B cell (primary cell): ENCODE measurements around the gene SUCLG1. TPM values are rescaled to one million over a fixed set of nuclear protein-coding genes. Genes with fewer than 3 reads are reported as not detected.

Source experiments
- ATAC-seq: fragments of 200-7000 bp; cut with Tn5 transposase; one replicate; pipeline ENCODE4 v1.10.0; 2021; ENCODE audit warnings: low read depth, mild to moderate bottlenecking, moderate number of reproducible peaks, moderate library complexity
- CTCF ChIA-PET: fragments of 350-600 bp; sonication (Branson Sonifier 250); formaldehyde crosslinking; loops from one replicate; lab custom pipeline; 2021; ENCODE audit warnings: antibody characterized with exemption, inconsistent platforms; lab: Charles Lee
- POLR2A ChIA-PET: fragments of 350-600 bp; sonication (Branson Sonifier 250); formaldehyde crosslinking; loops from one replicate; lab custom pipeline; 2021; ENCODE audit warnings: antibody characterized with exemption; lab: Charles Lee
- DNase-seq: peaks from one replicate; pipeline ENCODE4 v3.0.0; 2013
- H2AFZ ChIP-seq: 2 replicates; pipeline ENCODE4 v1.6.1; 2012; ENCODE audit warnings: mild to moderate bottlenecking, low read depth, low read length; ENCODE audit not compliant: insufficient read depth, poor library complexity, severe bottlenecking
- H3K27ac ChIP-seq, 2 donors: 1 replicate in 1 of 2; 2 replicates in 1 of 2; pipeline ENCODE4 v1.5.1; 2012 to 2013; ENCODE audit warnings: low read length in 2 of 2, mild to moderate bottlenecking in 2 of 2, moderate library complexity in 1 of 2
- H3K27me3 ChIP-seq, 4 experiments: fragments of 200-600 bp in 1 of 4; sonication (generic) in 1 of 4; replicated peaks in 1 of 4; 1 replicate in 2 of 4; 2 replicates in 2 of 4; pipeline versions ENCODE4 v1.6.1 to v1.7.0; 2013 to 2016; ENCODE audit warnings: low read length in 3 of 4, mild to moderate bottlenecking in 2 of 4, mixed read lengths in 1 of 4, moderate library complexity in 1 of 4; ENCODE audit not compliant: insufficient read depth in 4 of 4, control insufficient read depth in 3 of 4; ENCODE audit errors: control extremely low read depth in 1 of 4
- H3K36me3 ChIP-seq, 2 experiments: replicated peaks in 1 of 2; 1 replicate in 1 of 2; 2 replicates in 1 of 2; pipeline versions ENCODE4 v1.6.1 to v1.7.1; 2013; ENCODE audit warnings: low read length in 1 of 2; ENCODE audit not compliant: insufficient read depth in 2 of 2, control insufficient read depth in 1 of 2; ENCODE audit errors: control extremely low read depth in 1 of 2, extremely low read depth in 1 of 2
- H3K4me1 ChIP-seq, 2 donors: fragments of 200-600 bp in 1 of 2; sonication (generic) in 1 of 2; 1 replicate in 1 of 2; 2 replicates in 1 of 2; pipeline versions ENCODE4 v1.5.1 to v1.6.1; 2013 to 2017; ENCODE audit warnings: low read length in 2 of 2; ENCODE audit not compliant: control insufficient read depth in 2 of 2, insufficient read depth in 2 of 2
- H3K4me2 ChIP-seq: replicated peaks from 2 replicates; pipeline ENCODE3; 2012; ENCODE audit warnings: mild to moderate bottlenecking, low read depth, low read length; ENCODE audit not compliant: poor library complexity, severe bottlenecking
- H3K4me3 ChIP-seq, 5 experiments: fragments of 200-600 bp in 1 of 5; sonication (generic) in 1 of 5; 1 replicate in 3 of 5; 2 replicates in 2 of 5; pipeline versions ENCODE4 v1.5.1 to v1.7.0; 2011 to 2016; ENCODE audit warnings: low read length in 4 of 5, mild to moderate bottlenecking in 4 of 5, low read depth in 2 of 5, control low read depth in 1 of 5, moderate library complexity in 1 of 5; ENCODE audit not compliant: insufficient read depth in 1 of 5; ENCODE audit errors: control extremely low read depth in 1 of 5, extremely low read depth in 1 of 5
- H3K79me2 ChIP-seq: fragments of 200-600 bp; sonication (generic); one replicate; pipeline ENCODE4 v1.6.0; 2016; ENCODE audit warnings: low read length; ENCODE audit not compliant: control insufficient read depth, insufficient read depth
- H3K9ac ChIP-seq: fragments of 200-600 bp; sonication (generic); 2 replicates; pipeline ENCODE4 v1.6.1; 2017; ENCODE audit warnings: mild to moderate bottlenecking, low read length, moderate library complexity
- H3K9me3 ChIP-seq, 3 donors: one replicate each; pipeline versions ENCODE4 v1.6.1 to v1.7.1; 2013; ENCODE audit warnings: low read length in 2 of 3; ENCODE audit not compliant: control insufficient read depth in 2 of 3, insufficient read depth in 1 of 3; ENCODE audit errors: control extremely low read depth in 1 of 3
- H4K20me1 ChIP-seq: 2 replicates; pipeline ENCODE4 v1.6.0; 2012; ENCODE audit warnings: mild to moderate bottlenecking, low read length; ENCODE audit not compliant: insufficient read depth, control insufficient read depth, poor library complexity, severe bottlenecking
- H3K27ac Mint-ChIP-seq: one replicate; pipeline ENCODE4 v1.8.0; 2021; ENCODE audit warnings: mixed read lengths
- H3K27me3 Mint-ChIP-seq: one replicate; pipeline ENCODE4 v1.8.0; 2021; ENCODE audit warnings: mixed read lengths
- H3K4me1 Mint-ChIP-seq: one replicate; pipeline ENCODE4 v1.8.0; 2021; ENCODE audit warnings: mixed read lengths
- H3K4me3 Mint-ChIP-seq: one replicate; pipeline ENCODE4 v1.8.0; 2021; ENCODE audit warnings: mixed read lengths
- H3K9me3 Mint-ChIP-seq: one replicate; pipeline ENCODE4 v1.8.0; 2022; ENCODE audit warnings: mixed read lengths; ENCODE audit not compliant: insufficient read depth
- EZH2 ChIP-seq: IDR thresholded peaks from 2 replicates; pipeline ENCODE4 v1.6.1; 2012; ENCODE audit warnings: borderline replicate concordance, low read depth, mild to moderate bottlenecking, moderate library complexity, low read length; ENCODE audit not compliant: insufficient read depth, poor library complexity, severe bottlenecking
- WGBS: methylation state at CpG from one replicate; pipeline ENCODE4 v1.1.5; 2013; ENCODE audit warnings: missing lambda C conversion rate; ENCODE audit not compliant: insufficient coverage; 5-methylcytosine and 5-hydroxymethylcytosine counted together
- intact Hi-C: fragments of 100-400 bp; cut with micrococcal nuclease; formaldehyde crosslinking; loops from one replicate; pipeline ENCODE4 v1.10.0; 2022
- polyA plus RNA-seq: library from polyadenylated mRNA; depleted of rRNA; stranded (reverse); fragments of >200 nt; gene quantifications from 2 replicates; pipeline ENCODE4 v1.2.3, GENCODE V29; 2012
- total RNA-seq, 2 donors: library from RNA; stranded (reverse); fragments of 120-200 nt in 1 of 2; gene quantifications; 1 replicate in 1 of 2; 2 replicates in 1 of 2; pipeline versions ENCODE4 v1.2.3 to v1.2.4, GENCODE V29; 2013 to 2022
- TF ChIP-seq, protein P1 (sequence below): fragments of 200-600 bp; IDR thresholded peaks from one replicate; pipeline ENCODE4 v1.8.0; 2022; ENCODE audit warnings: antibody characterized with exemption, mild to moderate bottlenecking

The SUCLG1 gene
- total and polyA plus RNA-seq, 2 donors (not counting 1 experiment from before 2014, with no cell fraction given), result 16.1 to 31.8 TPM

DNA sequence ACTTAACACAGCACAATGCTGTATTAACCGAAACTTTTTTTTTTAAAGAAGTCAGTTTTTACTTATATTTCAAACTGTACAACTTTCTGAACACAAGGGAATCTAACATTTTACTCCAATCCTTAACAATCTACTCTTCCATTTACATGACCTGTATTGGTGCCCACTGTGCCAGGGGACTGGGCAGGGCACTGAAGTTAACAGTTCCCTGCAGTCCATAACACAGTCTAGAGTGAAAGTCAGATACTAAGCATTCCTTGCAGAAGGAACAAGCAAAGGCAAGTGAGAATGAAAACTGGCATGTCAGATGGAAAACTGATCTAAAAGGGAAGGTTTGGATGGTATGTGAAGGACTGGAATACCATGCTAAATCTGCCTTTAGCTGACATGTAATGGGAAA is 29.8 kb downstream of the SUCLG1 start:
- POLR2A ChIA-PET, result no interaction called here
- Histone ChIP-seq H3K36me3 (peaks cover 14 to 67% of the 10 kb centered on the region in 2 experiments), H3K4me2 (no peak overlapping the region), H3K79me2 (no peaks in the 10 kb centered on the region), H3K27me3 (no peaks in the 10 kb centered on the region), H2AFZ (no peak overlapping the region), H3K4me1 (no peaks in the 10 kb centered on the region), H3K27ac (no peak overlapping the region), H3K4me3 (no peak overlapping the region), H3K9me3 (no peaks in the 10 kb centered on the region), H3K9ac (no peak overlapping the region), H4K20me1 (no peaks in the 10 kb centered on the region)
- H3K27me3 Mint-ChIP-seq, result no peaks in the 10 kb centered on the region
- DNase-seq, result no peak
- CTCF ChIA-PET, result no interaction called here
- peaks cover 9% of the 10 kb centered on the region for H3K4me1 Mint-ChIP-seq
- H3K27ac Mint-ChIP-seq, result no peak overlapping the region
- ATAC-seq, result no peak
- TF ChIP-seq, protein P1, sequence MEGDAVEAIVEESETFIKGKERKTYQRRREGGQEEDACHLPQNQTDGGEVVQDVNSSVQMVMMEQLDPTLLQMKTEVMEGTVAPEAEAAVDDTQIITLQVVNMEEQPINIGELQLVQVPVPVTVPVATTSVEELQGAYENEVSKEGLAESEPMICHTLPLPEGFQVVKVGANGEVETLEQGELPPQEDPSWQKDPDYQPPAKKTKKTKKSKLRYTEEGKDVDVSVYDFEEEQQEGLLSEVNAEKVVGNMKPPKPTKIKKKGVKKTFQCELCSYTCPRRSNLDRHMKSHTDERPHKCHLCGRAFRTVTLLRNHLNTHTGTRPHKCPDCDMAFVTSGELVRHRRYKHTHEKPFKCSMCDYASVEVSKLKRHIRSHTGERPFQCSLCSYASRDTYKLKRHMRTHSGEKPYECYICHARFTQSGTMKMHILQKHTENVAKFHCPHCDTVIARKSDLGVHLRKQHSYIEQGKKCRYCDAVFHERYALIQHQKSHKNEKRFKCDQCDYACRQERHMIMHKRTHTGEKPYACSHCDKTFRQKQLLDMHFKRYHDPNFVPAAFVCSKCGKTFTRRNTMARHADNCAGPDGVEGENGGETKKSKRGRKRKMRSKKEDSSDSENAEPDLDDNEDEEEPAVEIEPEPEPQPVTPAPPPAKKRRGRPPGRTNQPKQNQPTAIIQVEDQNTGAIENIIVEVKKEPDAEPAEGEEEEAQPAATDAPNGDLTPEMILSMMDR, result no peak
- TF ChIP-seq EZH2, result no peak
- intact Hi-C loops, result no loop called here
- H3K9me3 Mint-ChIP-seq, result no peaks in the 10 kb centered on the region
- WGBS, result 100% methylated on average over 1 of the region's 1 CpG
- no peak overlapping the region for H3K4me3 Mint-ChIP-seq

DNA sequence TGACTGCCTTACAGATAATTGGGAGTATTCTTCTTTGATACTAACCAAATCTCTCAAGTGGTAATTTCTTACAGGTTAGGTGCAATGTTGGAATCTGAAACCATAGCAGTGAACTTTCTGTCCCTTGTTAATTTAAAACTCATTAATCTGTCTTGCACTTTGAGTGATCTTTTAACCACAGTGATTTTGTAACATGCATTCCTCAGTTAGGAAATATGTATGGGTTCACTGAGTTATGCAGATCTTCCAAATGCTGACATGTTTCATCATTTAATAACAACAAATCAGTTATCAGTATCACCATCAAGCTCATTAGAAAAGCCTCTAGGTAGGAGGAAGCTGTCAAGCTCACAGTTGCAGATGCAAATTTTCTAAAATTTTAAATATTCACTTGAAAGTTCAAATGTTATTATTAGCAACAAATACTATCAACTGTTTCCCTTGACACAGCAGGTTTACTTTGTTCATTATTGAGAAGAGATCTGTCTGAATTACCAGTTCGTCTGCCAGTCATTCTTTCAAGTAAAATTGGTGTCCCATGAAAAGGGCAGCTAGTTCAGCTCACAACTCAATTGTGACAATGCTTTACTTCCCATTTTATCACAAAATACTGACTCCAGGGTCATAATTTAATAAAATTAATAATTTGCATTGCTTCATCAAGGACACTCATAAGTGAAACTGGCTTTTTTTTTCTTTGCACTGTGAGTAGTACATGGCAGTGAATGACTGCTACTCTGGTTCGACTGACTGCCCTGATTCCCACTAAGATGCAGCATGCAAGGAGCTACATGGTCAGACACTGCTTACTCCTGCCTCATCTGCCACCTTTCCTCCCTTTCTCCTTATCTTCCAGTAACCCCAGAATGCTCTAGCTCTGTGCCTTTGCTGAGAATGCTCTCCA is 31.6 kb downstream of the SUCLG1 start:
- 90% methylated on average over 1 of the region's 2 CpGs for WGBS
- ChIA-PET POLR2A (no interaction called here), CTCF (interaction anchor here (1.2 kb wide), 1 partner anchor 12 kb away, joined by 3 read pairs; no protein-coding TSS in a partner anchor)
- Histone ChIP-seq H3K36me3 (peaks cover 12 to 57% of the 10 kb centered on the region in 2 experiments), H3K9me3 (no peaks in the 10 kb centered on the region), H3K27ac (no peak overlapping the region), H3K4me1 (no peaks in the 10 kb centered on the region), H3K4me2 (no peak overlapping the region), H3K4me3 (no peak overlapping the region), H3K27me3 (no peaks in the 10 kb centered on the region), H3K9ac (no peak overlapping the region), H4K20me1 (no peaks in the 10 kb centered on the region), H3K79me2 (no peaks in the 10 kb centered on the region), H2AFZ (no peak overlapping the region)
- H3K27me3 Mint-ChIP-seq, result no peaks in the 10 kb centered on the region
- no peak for ATAC-seq
- H3K9me3 Mint-ChIP-seq, result no peaks in the 10 kb centered on the region
- no peak for DNase-seq
- TF ChIP-seq EZH2, result no peak
- TF ChIP-seq, protein P1, result no peak
- H3K27ac Mint-ChIP-seq, result peak overlapping the region; percentile 22
- intact Hi-C loops, result no loop called here
- peaks cover 9% of the 10 kb centered on the region for H3K4me1 Mint-ChIP-seq
- H3K4me3 Mint-ChIP-seq, result peak overlapping the region; percentile 11
